Liver (tissue), 9 donors: Measurements from ENCODE around the gene ADH4. TPM values are rescaled to one million over a fixed set of nuclear protein-coding genes. Genes with fewer than 3 reads are reported as not detected.
"Not testable (repeated sequence)": the region's sequence is repeated elsewhere in the genome, so short reads cannot be mapped to it uniquely, and the experiment has no call there.

Source experiments
- DNase-seq: peaks from one replicate; pipeline ENCODE4 v3.0.0-alpha.2; 2017; ENCODE audit warnings: low spot score
- H3K27ac ChIP-seq, 2 donors: one replicate each; pipeline ENCODE4 v1.7.0; 2013; ENCODE audit warnings: inconsistent platforms in 2 of 2, low read length in 2 of 2, control low read depth in 1 of 2, low read depth in 1 of 2, mild to moderate bottlenecking in 1 of 2
- H3K27me3 ChIP-seq, 4 donors: one replicate each; pipeline versions ENCODE4 v1.6.1 to v1.7.0; 2013; ENCODE audit warnings: low read length in 3 of 4, inconsistent platforms in 1 of 4, mild to moderate bottlenecking in 1 of 4, moderate library complexity in 1 of 4; ENCODE audit not compliant: control insufficient read depth in 4 of 4, insufficient read depth in 4 of 4
- H3K36me3 ChIP-seq, 4 donors: one replicate each; pipeline versions ENCODE4 v1.6.1 to v1.7.0; 2013; ENCODE audit warnings: low read length in 3 of 4, mild to moderate bottlenecking in 3 of 4, low read depth in 1 of 4, moderate library complexity in 1 of 4; ENCODE audit not compliant: control insufficient read depth in 4 of 4, insufficient read depth in 3 of 4
- H3K4me1 ChIP-seq, 4 donors: one replicate each; pipeline versions ENCODE4 v1.6.1 to v1.7.0; 2013; ENCODE audit warnings: low read length in 3 of 4, mild to moderate bottlenecking in 3 of 4, moderate library complexity in 1 of 4; ENCODE audit not compliant: control insufficient read depth in 4 of 4, insufficient read depth in 4 of 4
- H3K4me3 ChIP-seq, 3 donors: one replicate each; pipeline versions ENCODE4 v1.6.1 to v1.7.0; 2013; ENCODE audit warnings: low read length in 3 of 3, control low read depth in 1 of 3, low read depth in 1 of 3, mild to moderate bottlenecking in 1 of 3
- H3K9ac ChIP-seq, 2 donors: one replicate each; pipeline ENCODE4 v1.7.0; 2013; ENCODE audit warnings: low read length in 2 of 2, mild to moderate bottlenecking in 2 of 2, moderate library complexity in 2 of 2, control low read depth in 1 of 2, low read depth in 1 of 2
- H3K9me3 ChIP-seq, 4 donors: one replicate each; pipeline versions ENCODE4 v1.6.1 to v1.7.0; 2013; ENCODE audit warnings: low read length in 3 of 4; ENCODE audit not compliant: control insufficient read depth in 4 of 4
- FOXA1 ChIP-seq: IDR thresholded peaks from 2 replicates; pipeline ENCODE4 v1.6.1; 2016; ENCODE audit warnings: antibody characterized with exemption
- FOXA2 ChIP-seq: IDR thresholded peaks from 2 replicates; pipeline ENCODE4 v1.6.1; 2016; ENCODE audit warnings: antibody characterized with exemption
- GABPA ChIP-seq, 2 donors: IDR thresholded peaks in 1 of 2; conservative IDR thresholded peaks in 1 of 2; 2 replicates each; pipeline ENCODE4 v1.6.1; 2016; ENCODE audit warnings: antibody characterized with exemption in 2 of 2, mild to moderate bottlenecking in 1 of 2, moderate library complexity in 1 of 2
- HNF4A ChIP-seq, 2 donors: conservative IDR thresholded peaks; 2 replicates each; pipeline ENCODE4 v1.6.1; 2016; ENCODE audit warnings: antibody characterized with exemption in 2 of 2, mild to moderate bottlenecking in 2 of 2
- JUND ChIP-seq, 2 donors: IDR thresholded peaks; 2 replicates each; pipeline ENCODE4 v1.6.1; 2016; ENCODE audit warnings: antibody characterized with exemption in 2 of 2
- NR2F2 ChIP-seq: IDR thresholded peaks from 2 replicates; pipeline ENCODE4 v1.6.1; 2016; ENCODE audit warnings: antibody characterized with exemption
- RXRA ChIP-seq, 2 donors: IDR thresholded peaks; 2 replicates each; pipeline ENCODE4 v1.6.1; 2017 to 2018; ENCODE audit warnings: antibody characterized with exemption in 2 of 2, mild to moderate bottlenecking in 1 of 2
- TAF1 ChIP-seq: conservative IDR thresholded peaks from 2 replicates; pipeline ENCODE4 v1.6.1; 2016; ENCODE audit warnings: antibody characterized with exemption, mild to moderate bottlenecking
- YY1 ChIP-seq: IDR thresholded peaks from 2 replicates; pipeline ENCODE4 v1.6.1; 2016; ENCODE audit warnings: antibody characterized with exemption, mild to moderate bottlenecking
- WGBS: extraction: QIAGEN DNeasy Blood & Tissue Kit; methylation state at CpG from one replicate; pipeline ENCODE4 v1.1.7; 2013; 5-methylcytosine and 5-hydroxymethylcytosine counted together
- polyA plus RNA-seq, 2 donors: library from polyadenylated mRNA; stranded (reverse) in 1 of 2; unstranded in 1 of 2; fragments of 200-250 nt in 1 of 2; fragments of >200 nt in 1 of 2; fragmentation: Nextera tagmentation in 1 of 2; extraction: Ambion mirVana in 1 of 2; gene quantifications; one replicate each; pipeline versions ENCODE4 v1.2.1 to v1.2.3, GENCODE V29; 2013 to 2015
- total RNA-seq, 2 donors: library from RNA; depleted of rRNA; stranded (reverse); fragments of >200 nt; gene quantifications; one replicate each; pipeline ENCODE4 v1.2.3, GENCODE V29; 2014
- TF ChIP-seq, protein P1 (sequence below): IDR thresholded peaks from 2 replicates; pipeline ENCODE4 v1.6.1; 2016; ENCODE audit warnings: antibody characterized with exemption, mild to moderate bottlenecking
- TF ChIP-seq, protein P2 (sequence below): IDR thresholded peaks from 2 replicates; pipeline ENCODE4 v1.6.1; 2016; ENCODE audit warnings: antibody characterized with exemption
- donor health status: healthy.
- donor health status: healthy.
- donor health status: healthy.
- donor health status: healthy.
- donor health status: healthy.

The ADH4 gene
- total and polyA plus RNA-seq, 4 donors: 31.1 to 363 (median 146) TPM

DNA sequence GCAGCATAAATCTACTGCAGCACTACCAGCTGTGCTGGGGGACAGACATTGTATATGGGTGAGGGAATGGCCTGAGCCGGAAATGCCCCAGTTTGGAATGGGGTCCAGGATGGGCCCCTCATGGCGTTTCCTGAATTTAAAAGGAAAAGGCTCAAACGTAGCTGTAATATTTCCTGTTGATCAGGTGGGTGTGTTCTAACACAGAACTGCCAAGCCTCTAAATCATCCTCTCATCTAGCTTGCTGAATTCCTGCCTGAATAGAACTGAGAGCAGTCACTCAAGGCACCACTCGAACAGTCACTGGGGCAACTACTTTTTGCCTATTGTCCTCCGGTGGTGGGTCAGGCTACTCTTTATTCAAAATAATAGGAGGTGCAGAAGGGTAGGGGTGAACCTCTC is 46.2 kb upstream of the ADH4 start:
- H3K4me1 ChIP-seq: peaks cover 6 to 32% (median 22%) of the 10 kb centered on the region in 4 donors
- no peak overlapping the region for H3K4me3 ChIP-seq
- H3K9ac ChIP-seq: no peak overlapping the region
- no peaks in the 10 kb centered on the region for H3K9me3 ChIP-seq
- H3K27ac ChIP-seq: peak overlapping the region in 1 of 2 donors; percentile 59
- no peak for DNase-seq
- TF ChIP-seq GABPA (IDR thresholded peaks at IDR 0.05 in 1 of 2, conservative IDR thresholded peaks at IDR 0.05 in 1 of 2) (no peak), FOXA2 (no peak), NR2F2 (no peak), RXRA (IDR thresholded peaks at IDR 0.05) (no peak), TAF1 (no peak), FOXA1 (no peak), JUND (IDR thresholded peaks at IDR 0.05) (no peak)
- TF ChIP-seq, protein P1, sequence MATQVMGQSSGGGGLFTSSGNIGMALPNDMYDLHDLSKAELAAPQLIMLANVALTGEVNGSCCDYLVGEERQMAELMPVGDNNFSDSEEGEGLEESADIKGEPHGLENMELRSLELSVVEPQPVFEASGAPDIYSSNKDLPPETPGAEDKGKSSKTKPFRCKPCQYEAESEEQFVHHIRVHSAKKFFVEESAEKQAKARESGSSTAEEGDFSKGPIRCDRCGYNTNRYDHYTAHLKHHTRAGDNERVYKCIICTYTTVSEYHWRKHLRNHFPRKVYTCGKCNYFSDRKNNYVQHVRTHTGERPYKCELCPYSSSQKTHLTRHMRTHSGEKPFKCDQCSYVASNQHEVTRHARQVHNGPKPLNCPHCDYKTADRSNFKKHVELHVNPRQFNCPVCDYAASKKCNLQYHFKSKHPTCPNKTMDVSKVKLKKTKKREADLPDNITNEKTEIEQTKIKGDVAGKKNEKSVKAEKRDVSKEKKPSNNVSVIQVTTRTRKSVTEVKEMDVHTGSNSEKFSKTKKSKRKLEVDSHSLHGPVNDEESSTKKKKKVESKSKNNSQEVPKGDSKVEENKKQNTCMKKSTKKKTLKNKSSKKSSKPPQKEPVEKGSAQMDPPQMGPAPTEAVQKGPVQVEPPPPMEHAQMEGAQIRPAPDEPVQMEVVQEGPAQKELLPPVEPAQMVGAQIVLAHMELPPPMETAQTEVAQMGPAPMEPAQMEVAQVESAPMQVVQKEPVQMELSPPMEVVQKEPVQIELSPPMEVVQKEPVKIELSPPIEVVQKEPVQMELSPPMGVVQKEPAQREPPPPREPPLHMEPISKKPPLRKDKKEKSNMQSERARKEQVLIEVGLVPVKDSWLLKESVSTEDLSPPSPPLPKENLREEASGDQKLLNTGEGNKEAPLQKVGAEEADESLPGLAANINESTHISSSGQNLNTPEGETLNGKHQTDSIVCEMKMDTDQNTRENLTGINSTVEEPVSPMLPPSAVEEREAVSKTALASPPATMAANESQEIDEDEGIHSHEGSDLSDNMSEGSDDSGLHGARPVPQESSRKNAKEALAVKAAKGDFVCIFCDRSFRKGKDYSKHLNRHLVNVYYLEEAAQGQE: no peak
- no peaks in the 10 kb centered on the region for H3K27me3 ChIP-seq
- 53% methylated on average over 5 of the region's 5 CpGs for WGBS
- no peaks in the 10 kb centered on the region for H3K36me3 ChIP-seq

DNA sequence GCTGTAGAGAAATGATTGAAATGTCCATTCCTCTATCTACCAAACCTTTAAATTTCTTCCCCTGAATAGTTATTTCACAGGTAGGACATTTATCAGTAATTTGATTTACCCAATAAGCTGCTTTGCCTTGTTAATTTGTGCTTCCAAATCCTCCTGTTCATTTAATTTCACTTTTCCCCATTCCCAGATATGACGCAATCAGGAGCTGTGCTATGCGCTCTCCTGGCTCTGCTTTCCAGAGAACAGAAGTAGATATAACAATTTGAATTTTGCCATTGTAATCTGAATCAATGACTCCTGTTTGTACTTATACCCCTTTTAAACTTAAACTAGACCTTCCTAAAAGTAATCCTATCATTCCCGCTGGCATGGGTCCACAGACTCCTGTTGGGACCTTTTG is 45.8 kb upstream of the ADH4 start:
- not testable (repeated sequence) for H3K9me3 ChIP-seq, H3K4me3 ChIP-seq, DNase-seq, H3K27me3 ChIP-seq, H3K36me3 ChIP-seq, H3K9ac ChIP-seq
- 41% methylated on average over 3 of the region's 3 CpGs for WGBS
- H3K4me1 ChIP-seq: peaks cover 6 to 32% (median 22%) of the 10 kb centered on the region in 4 donors
- peak overlapping the region in 1 of 2 donors; percentile 59 for H3K27ac ChIP-seq
- TF ChIP-seq, protein P1: peak; percentile 50
- TF ChIP-seq, protein P2, sequence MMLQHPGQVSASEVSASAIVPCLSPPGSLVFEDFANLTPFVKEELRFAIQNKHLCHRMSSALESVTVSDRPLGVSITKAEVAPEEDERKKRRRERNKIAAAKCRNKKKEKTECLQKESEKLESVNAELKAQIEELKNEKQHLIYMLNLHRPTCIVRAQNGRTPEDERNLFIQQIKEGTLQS: peak; percentile 32

DNA sequence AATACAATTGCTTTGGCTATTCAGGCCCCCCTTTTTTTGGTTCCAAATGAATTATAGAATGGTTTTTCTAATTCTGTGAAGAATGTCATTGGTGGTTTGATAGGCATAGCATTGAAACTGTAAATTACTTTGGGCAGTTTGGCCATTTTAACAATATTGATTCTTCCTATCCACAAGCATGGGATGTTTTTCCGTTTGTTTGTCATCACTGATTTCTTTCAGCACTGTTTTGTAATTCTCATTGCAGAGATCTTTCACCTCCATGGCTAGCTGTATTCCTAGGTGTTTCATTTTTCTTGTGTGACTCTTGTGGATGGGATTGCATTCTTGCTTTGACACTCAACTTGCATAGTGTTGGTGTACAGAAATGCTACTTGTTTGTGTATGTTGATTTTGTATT is 41.9 kb upstream of the ADH4 start:
- TF ChIP-seq HNF4A (conservative IDR thresholded peaks at IDR 0.05): no peak
- TF ChIP-seq YY1: peak; percentile 78
- peak in 1 of 2 donors; percentile 14 for TF ChIP-seq RXRA (IDR thresholded peaks at IDR 0.05)
- 31% methylated on average over 1 of the region's 1 CpG for WGBS

More for the DNA sequence above, 41.9 kb upstream of the ADH4 start:
- Histone ChIP-seq H3K27ac (peak overlapping the region in 1 of 2 donors; percentile 4), H3K9ac (no peak overlapping the region), H3K4me3 (no peak overlapping the region), H3K4me1 (peaks cover 6 to 32% (median 22%) of the 10 kb centered on the region in 4 donors), H3K9me3 (no peaks in the 10 kb centered on the region), H3K27me3 (no peaks in the 10 kb centered on the region), H3K36me3 (no peaks in the 10 kb centered on the region)
- DNase-seq: no peak
